GM19372 (cell line): ENCODE results near the gene B9D1.

Source experiments
- ATAC-seq: cut with Tn5 transposase; IDR thresholded peaks from one replicate; pipeline ENCODE4 v1.9.1; 2021; ENCODE audit warnings: mild to moderate bottlenecking, low read depth, moderate library complexity; ENCODE audit not compliant: unreplicated experiment

B9D1 gene

GRCh38 chr17:19390951-19391350 is 28.4 kb upstream of the B9D1 start:
- no peak for ATAC-seq

DNA sequence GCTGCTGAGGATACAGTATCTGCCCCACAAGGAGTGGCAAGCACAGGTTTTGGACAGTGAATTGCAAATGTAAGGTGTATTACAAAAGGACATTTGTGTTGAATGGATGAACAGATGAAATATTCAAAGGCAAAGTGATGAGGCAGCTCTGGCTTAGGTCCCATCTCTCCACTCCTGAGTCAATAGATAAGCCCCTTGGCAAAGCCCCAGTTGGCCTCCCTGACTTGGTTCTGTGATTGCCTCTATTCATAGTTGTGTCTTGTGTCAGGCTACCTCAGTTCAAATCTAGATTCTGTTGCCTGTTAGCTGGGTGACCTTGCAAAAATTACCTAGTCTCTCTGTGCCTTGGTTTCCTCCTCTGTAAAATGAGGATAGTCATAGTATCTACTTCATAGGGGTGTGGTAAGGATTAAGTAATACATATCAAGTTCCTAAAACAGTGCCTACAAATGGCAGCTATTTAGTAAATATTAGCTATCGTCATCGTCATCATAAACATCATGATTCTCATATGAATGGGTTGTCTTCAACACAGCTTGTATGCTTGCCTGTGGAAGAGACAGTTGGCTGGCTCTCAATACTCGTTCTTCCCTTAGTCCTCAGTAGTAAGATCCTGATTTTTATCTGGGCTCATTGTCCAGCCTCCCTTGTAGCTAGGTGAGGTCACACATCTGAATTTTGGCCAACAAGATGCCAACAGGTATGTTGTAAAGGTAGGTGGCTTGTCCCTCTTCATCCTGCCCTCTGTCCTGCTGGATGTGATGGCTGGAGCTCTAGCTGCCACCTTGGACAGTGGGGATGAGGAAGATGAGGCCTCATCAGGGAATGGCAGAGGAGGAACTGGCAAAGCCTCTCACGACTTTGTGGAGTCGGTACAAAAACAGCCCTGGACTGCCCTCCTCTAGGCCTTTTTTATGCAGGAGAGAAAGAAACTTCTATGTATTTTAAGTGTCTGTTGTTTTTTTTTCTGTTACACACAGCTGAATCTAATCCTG is 26.6 kb upstream of the B9D1 start:
- no peak for ATAC-seq

GRCh38 chr17:19387921-19388521 is 25.5 kb upstream of the B9D1 start:
- ATAC-seq = no peak

DNA sequence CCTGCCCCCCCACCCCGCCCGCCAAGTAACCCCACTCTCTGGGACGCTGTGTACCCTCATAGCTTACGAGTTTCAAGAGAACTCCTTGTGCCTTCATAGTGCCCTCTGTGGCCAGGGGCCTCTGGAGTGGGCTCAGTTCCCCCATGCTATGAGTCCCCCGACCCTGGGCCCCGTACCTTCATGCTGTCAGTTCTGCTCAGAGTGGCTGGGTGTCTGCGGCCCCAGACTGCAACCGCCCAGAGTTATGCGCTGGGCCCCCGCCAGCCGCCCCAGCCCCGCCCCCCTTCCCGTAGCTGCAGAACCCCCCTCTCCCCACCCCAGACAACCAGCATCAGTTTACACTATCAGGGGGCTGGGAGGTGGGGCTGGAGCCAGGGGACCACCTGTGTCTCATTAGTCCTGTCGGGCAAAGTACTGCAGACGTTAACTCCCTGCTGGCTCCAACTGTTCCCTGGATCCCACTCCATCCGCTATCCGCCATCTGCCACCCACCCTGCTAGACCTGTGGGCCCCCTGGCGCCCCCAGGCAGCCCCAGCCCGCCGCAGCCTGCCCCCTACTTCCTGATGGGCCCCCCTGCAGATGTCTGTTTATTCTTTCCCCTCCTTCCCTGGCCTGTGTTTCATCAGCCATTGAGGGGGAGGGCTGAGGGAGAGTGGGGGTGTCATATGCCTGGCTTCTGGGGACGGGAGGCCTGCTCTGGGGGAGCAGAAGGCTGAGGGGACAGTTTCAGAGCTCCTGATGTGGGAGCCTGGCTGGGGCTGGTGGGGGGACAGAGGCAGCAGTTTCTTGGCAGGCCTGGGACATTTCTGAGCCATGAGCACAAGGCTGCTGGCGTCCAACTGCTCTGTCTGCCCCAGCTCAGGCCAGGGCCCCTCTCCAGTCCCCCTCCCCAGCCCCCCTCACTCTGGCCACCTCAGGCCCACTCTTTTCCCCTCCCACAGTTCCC is 24.7 kb upstream of the B9D1 start, which contains the start of gene MFAP4:
Gene MFAP4 (minus strand): TSS at position 217 of the 947 bp plus-strand sequence. CDS start 35 bp downstream, at position 182.
- ATAC-seq = no peak

- ATAC-seq = no peak
Observed at GRCh38 chr17:19386051-19386929, 23.8 kb upstream of the B9D1 start.

DNA sequence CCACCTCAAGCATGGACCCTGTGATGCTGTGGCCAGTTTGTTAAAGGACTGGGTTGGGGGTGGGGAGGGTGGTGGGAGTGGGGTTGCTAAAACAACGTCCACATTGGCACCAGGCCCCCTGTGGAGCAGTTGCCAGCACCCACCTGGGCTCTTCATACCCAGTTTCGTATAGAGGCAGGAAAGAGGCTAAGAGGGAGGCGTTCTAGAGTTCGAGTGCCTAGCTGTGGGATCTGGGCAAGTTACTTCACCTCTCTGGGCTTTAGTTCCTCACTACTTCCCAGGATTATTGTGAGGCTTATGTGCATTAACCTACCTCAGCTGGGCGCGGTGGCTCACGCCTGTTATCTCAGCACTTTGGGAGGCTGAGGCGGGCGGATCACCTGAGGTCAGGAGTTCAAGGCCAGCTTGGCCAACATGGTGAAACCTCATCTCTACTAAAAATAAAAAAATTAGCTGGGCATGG is 23.0 kb upstream of the B9D1 start:
- no peak for ATAC-seq

- ATAC-seq = no peak
Observed at GRCh38 chr17:19384723-19385391, 22.3 kb upstream of the B9D1 start.

GRCh38 chr17:19383681-19384470 is 21.4 kb upstream of the B9D1 start:
- ATAC-seq = no peak

DNA sequence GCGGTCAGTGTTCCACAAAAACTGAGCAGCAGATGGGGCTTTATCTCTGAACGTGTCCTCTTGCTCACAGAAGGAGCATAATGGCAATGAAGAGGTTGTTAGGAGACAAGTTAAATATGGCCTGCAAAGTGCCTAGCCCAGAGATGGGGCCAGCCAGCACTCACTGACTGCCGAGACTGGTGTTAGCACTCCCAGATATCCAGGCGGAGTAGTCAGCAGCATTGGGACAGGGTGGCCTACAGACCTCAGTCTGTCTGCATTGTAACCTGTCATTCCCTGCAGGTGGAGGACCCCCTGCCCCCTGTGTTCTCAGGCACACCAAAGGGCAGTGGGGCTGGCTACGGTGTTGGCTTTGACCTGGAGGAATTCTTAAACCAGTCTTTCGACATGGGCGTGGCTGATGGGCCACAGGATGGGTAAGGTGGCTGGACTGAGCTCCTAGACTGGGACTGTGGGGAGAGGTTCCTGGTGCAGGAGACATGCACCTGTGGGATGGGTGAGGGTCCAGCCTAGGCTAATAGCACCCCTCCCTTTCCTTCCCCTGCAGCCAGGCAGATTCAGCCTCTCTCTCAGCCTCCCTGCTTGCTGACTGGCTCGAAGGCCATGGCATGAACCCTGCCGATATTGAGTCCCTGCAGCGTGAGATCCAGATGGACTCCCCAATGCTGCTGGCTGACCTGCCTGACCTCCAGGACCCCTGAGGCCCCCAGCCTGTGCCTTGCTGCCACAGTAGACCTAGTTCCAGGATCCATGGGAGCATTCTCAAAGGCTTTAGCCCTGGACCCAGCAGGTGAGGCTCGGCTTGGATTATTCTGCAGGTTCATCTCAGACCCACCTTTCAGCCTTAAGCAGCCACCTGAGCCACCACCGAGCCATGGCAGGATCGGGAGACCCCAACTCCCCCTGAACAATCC is 20.3 kb upstream of the B9D1 start:
- no peak for ATAC-seq

GRCh38 chr17:19381741-19382444 is 19.4 kb upstream of the B9D1 start:
- ATAC-seq = no peak

DNA sequence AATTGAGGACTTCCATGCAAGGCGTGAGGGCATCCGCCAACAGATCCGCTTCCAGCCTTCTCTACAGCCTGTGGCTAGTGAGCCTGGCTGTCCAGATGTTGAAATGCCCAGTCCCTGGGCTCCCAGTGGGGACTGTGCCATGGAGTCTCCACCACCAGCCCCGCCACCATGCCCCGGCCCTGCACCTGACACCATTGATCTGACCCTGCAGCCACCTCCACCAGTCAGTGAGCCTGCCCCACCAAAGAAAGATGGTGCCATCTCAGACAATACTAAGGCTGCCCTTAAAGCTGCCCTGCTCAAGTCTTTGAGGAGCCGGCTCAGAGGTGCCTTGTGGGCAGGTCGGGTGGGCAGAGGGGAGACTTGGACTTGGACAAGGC is 18.8 kb upstream of the B9D1 start:
- ATAC-seq = no peak

GRCh38 chr17:19380481-19381301 is 18.2 kb upstream of the B9D1 start:
- no peak for ATAC-seq

- ATAC-seq = no peak
Observed at GRCh38 chr17:19379361-19380065, 17.0 kb upstream of the B9D1 start.

DNA sequence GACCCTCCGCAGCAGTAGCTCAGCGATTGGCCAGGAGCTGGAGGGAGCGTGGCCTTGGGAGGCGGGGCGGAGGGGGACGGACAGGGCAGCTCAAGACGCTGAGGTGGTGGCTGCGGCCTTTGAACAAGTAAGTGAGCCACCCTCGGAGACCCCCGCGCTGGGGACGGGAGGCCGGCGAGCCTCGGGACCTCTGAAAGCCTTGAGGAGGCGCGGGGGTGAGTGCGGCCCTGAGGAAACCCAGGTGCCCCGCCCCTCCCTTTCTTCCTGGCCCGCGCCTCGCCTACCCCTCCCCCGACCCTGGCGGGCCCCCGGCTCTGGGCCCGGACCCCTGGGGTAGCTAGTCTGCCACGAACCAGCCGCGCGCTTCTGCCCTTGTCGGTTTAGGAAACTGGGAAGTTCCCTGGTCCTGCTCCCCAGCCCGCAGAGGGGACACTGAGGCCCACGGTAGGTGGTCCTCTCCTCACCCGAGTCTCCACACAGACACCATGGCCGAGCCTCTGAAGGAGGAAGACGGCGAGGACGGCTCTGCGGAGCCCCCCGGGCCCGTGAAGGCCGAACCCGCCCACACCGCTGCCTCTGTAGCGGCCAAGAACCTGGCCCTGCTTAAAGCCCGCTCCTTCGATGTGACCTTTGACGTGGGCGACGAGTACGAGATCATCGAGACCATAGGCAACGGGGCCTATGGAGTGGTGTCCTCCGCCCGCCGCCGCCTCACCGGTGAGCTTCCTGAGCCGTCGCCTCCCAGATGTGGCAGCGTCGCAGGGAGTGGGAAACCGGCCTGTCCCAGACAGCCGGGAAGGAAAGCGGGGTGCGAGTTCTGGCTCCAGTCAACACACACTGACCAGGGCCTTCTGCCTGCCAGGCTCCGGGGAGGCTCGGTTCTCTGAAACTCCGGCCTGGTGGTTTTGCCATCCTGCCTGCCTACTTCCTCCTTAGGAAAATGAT is 16.2 kb upstream of the B9D1 start, which contains the start of gene MAPK7:
Gene MAPK7 (plus strand): TSS at position 83 of the 945 bp plus-strand sequence. CDS start 403 bp downstream, at position 486.
- ATAC-seq = peak; percentile 3
